AG09309 (cell line): ENCODE results near the gene MRPL23.

Experiments
- DNase-seq: peaks from one replicate; pipeline ENCODE4 v3.0.0-alpha.2; 2010; ENCODE audit warnings: low read depth
- H3K4me3 ChIP-seq: 2 replicates; pipeline ENCODE4 v1.5.1; 2011; ENCODE audit warnings: mild to moderate bottlenecking, low read depth, low read length, moderate library complexity; ENCODE audit not compliant: control insufficient read depth
- TF ChIP-seq, protein P1 (sequence below): IDR thresholded peaks from 2 replicates; pipeline ENCODE4 v1.5.1; 2011; ENCODE audit warnings: mild to moderate bottlenecking, low read depth, low read length, inconsistent platforms; ENCODE audit not compliant: insufficient read depth, control insufficient read depth; ENCODE audit errors: missing control alignments

The MRPL23 gene

DNA sequence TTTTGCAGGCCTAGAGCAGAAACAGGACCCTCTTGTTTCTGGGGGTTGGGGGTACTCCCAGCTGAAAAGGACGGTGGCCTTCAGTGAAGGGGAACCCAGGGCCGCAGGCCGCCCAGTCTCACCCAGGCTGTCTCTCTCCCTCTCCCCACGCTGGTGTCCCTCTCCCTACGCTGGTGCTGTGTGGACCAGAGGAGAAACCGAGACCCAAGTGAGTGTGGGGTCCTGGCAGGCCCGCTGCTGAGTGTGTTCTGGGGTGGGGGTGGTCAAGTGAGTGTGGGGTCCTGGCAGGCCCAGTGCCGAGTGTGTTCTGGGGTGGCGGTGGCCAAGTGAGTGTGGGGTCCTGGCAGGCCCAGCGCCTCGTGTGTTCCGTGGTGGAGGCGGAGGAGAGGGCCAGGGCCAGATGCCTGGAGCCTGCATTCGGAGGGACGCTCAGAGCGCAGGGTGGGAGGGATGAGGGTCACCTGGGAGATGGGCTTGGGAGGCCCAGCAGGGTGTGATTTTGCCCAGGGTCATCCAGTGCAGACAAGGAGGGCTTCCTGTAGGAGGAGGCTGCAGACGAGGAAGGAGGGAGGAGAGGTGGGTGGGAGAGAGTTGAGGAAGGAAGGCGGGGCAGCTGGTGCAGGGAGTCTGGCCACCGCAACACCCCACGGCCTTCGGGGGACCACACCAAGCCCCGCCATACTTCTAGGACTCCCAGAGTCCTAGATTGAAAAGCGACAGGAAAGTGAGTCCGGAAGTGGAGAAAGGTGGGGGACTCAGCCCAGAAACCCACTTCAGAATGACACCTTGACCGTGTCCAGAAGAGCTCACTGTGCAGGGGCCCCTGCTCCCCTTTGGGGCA, 17.3 kb upstream of the MRPL23 start:
- TF ChIP-seq, protein P1, sequence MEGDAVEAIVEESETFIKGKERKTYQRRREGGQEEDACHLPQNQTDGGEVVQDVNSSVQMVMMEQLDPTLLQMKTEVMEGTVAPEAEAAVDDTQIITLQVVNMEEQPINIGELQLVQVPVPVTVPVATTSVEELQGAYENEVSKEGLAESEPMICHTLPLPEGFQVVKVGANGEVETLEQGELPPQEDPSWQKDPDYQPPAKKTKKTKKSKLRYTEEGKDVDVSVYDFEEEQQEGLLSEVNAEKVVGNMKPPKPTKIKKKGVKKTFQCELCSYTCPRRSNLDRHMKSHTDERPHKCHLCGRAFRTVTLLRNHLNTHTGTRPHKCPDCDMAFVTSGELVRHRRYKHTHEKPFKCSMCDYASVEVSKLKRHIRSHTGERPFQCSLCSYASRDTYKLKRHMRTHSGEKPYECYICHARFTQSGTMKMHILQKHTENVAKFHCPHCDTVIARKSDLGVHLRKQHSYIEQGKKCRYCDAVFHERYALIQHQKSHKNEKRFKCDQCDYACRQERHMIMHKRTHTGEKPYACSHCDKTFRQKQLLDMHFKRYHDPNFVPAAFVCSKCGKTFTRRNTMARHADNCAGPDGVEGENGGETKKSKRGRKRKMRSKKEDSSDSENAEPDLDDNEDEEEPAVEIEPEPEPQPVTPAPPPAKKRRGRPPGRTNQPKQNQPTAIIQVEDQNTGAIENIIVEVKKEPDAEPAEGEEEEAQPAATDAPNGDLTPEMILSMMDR: no peak
- no peak for DNase-seq

DNA sequence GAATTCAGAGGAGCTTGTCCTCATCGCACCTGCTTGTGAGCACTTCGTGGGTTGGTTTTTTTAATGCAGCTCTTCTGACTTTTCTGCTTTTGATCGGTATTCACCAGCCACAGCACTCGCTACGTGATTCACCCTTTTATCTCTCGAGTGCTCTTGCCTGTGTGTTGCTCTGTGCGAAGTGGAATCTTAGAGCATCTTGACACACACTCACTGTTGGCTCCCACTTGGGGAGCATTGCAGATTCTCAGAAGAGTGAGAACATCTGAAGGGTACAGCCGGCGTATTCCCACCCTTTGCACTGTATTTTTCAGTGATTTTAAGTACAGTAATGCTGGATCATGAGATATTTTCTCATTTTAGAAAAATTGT, 16.7 kb upstream of the MRPL23 start:
- DNase-seq: no peak
- TF ChIP-seq, protein P1: no peak
- H3K4me3 ChIP-seq: no peak overlapping the region

More for the DNA sequence above, 17.3 kb upstream of the MRPL23 start:
- no peak overlapping the region for H3K4me3 ChIP-seq

DNA sequence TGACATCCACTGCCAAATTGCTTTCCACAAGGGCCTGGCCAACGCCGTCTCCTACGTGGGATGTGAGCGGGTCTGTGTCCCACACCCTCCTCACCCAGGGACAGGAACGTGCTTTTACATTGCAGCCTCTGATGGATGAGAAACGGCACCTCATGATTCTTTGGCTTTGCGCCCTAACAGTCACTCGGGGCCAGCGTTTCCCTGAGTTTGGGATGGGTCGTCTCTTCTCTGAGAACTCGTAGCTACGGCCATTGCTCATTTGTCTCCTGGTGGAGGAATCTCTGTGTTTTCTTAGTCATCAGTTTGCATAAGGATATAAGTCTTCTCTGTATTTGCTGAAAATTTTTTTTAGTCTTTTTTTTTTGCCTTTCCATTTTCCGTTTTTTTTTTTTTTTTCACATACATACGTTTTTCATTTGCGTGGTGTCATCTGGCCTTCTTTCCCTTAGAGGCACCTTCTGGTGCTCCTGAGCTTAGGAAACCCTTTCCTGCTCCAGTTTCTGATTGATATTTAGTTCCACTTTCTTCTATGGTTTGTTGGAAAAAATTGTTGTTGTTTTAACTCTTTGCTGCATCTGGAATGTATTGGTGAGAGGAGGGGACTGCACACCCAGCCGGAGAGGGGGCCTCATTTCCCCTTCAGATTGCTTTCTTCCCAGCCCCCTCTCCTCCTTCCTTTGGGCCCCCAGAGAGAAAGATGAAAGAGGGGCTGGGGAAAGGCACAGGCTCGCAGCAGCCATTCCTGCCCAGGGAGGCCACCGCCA, 15.6 kb upstream of the MRPL23 start:
- TF ChIP-seq, protein P1: no peak
- DNase-seq: no peak
- H3K4me3 ChIP-seq: no peak overlapping the region

DNA sequence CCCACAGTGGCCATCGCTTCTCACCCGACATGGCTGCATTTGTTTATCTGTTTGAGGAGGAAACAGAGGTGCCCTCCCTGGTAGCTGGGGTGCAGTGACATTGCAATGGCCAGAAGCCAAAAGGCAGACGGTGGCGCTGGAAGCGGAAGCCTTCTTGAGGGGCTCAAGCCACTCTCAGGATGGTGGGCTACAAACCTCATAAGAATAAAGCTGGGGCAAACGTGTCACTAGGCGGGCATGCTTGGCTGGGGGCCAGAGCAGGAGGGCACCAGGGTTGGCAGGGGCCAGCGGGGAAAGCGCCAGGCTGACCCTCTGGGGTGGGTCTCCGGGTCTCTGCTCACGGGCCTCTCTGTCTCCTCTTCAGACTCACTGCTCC, 15.0 kb upstream of the MRPL23 start:
- TF ChIP-seq, protein P1: no peak
- no peak overlapping the region for H3K4me3 ChIP-seq
- DNase-seq: no peak

DNA sequence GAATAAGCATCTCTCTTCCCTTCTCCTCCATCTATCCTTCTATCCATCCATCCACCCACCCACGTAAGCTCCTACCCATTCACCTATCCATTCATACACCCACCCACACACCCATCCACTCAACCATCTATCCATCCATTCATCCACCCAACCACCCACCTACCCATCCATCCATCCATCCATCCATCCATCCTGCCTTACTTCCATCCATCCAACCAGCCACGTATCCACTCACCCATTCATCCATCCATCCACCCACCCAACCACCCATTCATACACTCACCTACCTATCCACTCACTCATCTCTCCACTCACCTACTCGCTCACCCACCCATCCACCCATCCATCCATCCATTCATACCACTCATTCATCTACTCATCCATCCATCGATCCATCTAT, 14.5 kb upstream of the MRPL23 start:
- H3K4me3 ChIP-seq: no peak overlapping the region
- no peak for DNase-seq
- TF ChIP-seq, protein P1: no peak

DNA sequence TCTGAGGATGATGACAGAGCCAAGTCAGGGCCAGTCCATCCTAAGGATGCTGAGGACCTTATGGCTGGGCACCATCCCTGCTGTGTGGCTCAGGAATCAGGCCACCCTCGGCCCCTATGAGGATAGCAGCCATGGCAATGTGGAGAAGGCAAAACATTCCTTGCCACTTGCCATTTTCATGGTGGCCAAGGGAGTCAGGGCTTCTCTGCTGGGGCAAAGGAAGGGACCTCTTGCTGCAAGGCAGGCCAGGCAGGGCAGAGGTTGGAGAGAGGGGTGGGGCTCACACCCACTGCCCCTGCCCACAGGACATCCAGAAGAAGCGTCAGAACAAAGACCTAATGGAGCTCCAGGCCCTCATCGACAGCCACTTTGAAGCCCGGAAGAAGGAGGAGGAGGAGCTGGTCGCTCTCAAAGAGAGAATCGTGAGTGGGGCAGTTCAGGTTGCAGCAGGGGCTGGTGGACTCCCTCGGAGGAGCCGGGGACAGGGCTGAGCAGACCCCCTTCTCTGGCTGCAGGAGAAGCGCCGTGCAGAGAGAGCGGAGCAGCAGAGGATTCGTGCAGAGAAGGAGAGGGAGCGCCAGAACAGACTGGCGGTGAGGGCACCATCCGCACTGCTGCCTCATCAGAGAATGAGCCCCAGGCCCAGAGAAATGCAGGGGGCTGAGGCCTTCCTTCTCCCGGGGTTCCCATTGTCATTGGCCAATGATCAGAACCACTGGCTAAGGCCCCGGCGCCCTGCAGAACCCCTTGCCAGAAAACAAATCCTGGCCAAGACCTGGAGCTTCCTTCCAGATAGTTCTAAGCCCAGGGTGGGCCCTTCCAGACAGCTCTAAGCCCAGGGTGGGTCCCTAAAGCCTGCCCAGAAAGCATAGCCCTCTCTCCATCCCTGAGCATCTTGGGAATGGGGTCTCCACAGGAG, 13.5 kb upstream of the MRPL23 start:
- DNase-seq: no peak
- TF ChIP-seq, protein P1: no peak
- no peak overlapping the region for H3K4me3 ChIP-seq
